IMR-90 (cell line): ENCODE results near the gene CALCOCO1.

ENCODE experiments used
- BHLHE40 ChIP-seq: fragments of 150-350 bp; IDR thresholded peaks from 2 replicates; pipeline ENCODE4 v1.6.1; 2016; ENCODE audit warnings: mild to moderate bottlenecking, low read depth, low read length
- TF ChIP-seq, protein P1 (sequence below): conservative IDR thresholded peaks from 2 replicates; pipeline ENCODE4 v1.5.1; 2012; ENCODE audit warnings: mild to moderate bottlenecking, low read depth, low read length, improper control_type of control experiment

DNA sequence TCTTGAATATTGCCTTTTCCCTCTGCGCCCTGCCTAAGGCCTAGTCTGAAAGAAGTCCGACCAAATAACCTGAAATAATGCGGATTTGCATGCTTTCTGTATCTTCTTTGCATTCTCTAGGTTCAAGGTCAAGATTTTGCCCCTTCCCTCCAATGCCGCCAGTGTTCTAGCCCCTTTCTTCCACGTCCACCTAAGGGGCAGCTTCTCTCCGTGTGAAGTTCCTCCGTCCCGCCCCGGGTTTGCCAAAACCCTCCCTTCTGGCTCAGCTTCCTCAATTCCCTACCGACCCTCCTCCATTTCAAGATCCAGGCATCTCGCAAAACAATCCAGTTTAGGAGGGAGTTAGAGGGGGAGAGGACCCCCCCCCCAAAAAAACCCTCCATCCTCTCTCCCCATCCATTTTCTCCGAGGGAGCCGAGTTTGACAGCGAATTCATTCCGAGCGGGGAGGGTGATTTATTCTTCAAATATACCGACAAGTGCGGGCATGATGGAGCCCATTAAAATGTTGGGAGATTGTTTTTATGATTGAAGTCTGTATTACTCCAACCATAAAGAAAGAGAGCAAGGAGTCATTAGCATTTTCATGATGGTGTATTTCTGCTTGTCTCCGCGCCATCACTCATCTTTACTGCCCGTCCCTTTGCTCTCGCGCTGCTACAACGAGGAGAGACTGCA, 30.5 kb downstream of the CALCOCO1 start:
- TF ChIP-seq, protein P1, sequence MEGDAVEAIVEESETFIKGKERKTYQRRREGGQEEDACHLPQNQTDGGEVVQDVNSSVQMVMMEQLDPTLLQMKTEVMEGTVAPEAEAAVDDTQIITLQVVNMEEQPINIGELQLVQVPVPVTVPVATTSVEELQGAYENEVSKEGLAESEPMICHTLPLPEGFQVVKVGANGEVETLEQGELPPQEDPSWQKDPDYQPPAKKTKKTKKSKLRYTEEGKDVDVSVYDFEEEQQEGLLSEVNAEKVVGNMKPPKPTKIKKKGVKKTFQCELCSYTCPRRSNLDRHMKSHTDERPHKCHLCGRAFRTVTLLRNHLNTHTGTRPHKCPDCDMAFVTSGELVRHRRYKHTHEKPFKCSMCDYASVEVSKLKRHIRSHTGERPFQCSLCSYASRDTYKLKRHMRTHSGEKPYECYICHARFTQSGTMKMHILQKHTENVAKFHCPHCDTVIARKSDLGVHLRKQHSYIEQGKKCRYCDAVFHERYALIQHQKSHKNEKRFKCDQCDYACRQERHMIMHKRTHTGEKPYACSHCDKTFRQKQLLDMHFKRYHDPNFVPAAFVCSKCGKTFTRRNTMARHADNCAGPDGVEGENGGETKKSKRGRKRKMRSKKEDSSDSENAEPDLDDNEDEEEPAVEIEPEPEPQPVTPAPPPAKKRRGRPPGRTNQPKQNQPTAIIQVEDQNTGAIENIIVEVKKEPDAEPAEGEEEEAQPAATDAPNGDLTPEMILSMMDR: no peak
- TF ChIP-seq BHLHE40: no peak
